SJCRH30 (cell line): ENCODE results near the gene NRIP3. TPM values are rescaled to one million over a fixed set of nuclear protein-coding genes. Genes with fewer than 3 reads are reported as not detected.
A peak's percentile ranks its signal among the peaks of the same experiment; 100 is the strongest.
"Not testable (repeated sequence)": the region's sequence is repeated elsewhere in the genome, so short reads cannot be mapped to it uniquely, and the experiment has no call there.

Experiments used
- DNase-seq, 2 experiments: peaks; one replicate each; pipeline ENCODE4 v3.0.0-alpha.2; 2015 to 2020
- H3K27ac ChIP-seq: fragments of 250-450 bp; sonication (Bioruptor Pico); 2 replicates; pipeline ENCODE4 v1.5.1; 2020; ENCODE audit warnings: mild to moderate bottlenecking, moderate library complexity
- H3K27me3 ChIP-seq: fragments of 250-450 bp; sonication (Bioruptor Pico); 2 replicates; pipeline ENCODE4 v1.5.1; 2020; ENCODE audit warnings: mild to moderate bottlenecking, moderate library complexity
- H3K36me3 ChIP-seq: fragments of 250-450 bp; sonication (Bioruptor Pico); 2 replicates; pipeline ENCODE4 v1.5.1; 2020; ENCODE audit warnings: mild to moderate bottlenecking, moderate library complexity
- H3K4me1 ChIP-seq: fragments of 250-450 bp; sonication (Bioruptor Pico); 2 replicates; pipeline ENCODE4 v1.5.1; 2020; ENCODE audit warnings: mild to moderate bottlenecking, moderate library complexity
- H3K4me3 ChIP-seq: fragments of 250-450 bp; sonication (Bioruptor Pico); 2 replicates; pipeline ENCODE4 v1.5.1; 2020; ENCODE audit warnings: mild to moderate bottlenecking, moderate library complexity
- H3K9me3 ChIP-seq: fragments of 250-450 bp; sonication (Bioruptor Pico); replicated peaks from 2 replicates; pipeline ENCODE4 v1.5.1; 2020; ENCODE audit warnings: mild to moderate bottlenecking, moderate library complexity
- total RNA-seq: library from RNA; depleted of rRNA; stranded (reverse); fragments of >200 nt; shearing (Covaris generic); gene quantifications from 2 replicates; pipeline ENCODE4 v1.2.3, GENCODE V29; 2014; rRNA removed

Gene NRIP3
- total RNA-seq, 1 experiment from 2014 or later, result 13.2 TPM

DNA sequence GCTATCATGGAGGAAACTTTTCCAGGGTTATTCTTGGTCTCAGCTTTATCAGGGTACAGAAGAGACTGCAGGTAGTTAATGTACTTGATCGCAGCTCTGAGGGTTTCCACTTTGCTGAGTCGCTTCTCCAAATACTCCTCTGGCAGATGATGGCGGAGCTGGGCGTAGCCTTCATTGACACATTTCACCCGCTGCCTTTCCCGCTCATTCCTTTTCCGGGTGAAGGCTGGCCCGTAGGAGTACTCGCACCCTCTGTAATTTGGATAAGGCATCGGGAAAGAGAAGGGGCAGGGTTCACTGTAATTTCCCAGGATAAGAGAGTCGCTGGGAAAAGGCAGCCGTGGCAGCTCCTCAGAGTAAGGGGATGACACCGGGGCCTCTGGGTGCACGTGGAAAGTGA, 66.1 kb downstream of the NRIP3 start:
- no peaks in the 10 kb centered on the region for H3K36me3 ChIP-seq
- H3K27ac ChIP-seq, result no peak overlapping the region
- no peak for DNase-seq
- no peaks in the 10 kb centered on the region for H3K27me3 ChIP-seq
- no peak overlapping the region for H3K4me3 ChIP-seq
- H3K4me1 ChIP-seq, result peaks cover 8% of the 10 kb centered on the region; the same call in 1 of the 2 replicates
- no peaks in the 10 kb centered on the region for H3K9me3 ChIP-seq

DNA sequence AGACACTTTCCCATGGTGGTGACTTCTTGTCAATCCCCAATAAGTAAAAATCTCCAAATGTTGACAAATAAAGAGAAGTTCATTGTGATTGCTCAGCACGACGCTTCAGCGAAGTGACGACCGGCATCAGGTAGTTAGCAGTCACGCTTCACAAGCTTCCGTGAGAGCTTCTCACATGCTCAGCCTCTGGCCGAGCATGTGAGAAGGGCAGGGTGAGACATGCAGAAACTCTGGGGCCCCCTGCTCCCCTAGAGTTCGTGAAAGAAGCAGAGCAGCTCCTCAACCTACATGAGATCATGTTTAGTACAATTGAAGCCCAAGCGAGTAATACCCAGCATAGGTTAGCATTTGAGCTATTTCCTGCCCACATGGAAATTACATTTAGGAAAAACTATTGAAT, 66.6 kb downstream of the NRIP3 start:
- DNase-seq, result no peak
- Histone ChIP-seq H3K27ac (no peak overlapping the region), H3K9me3 (no peaks in the 10 kb centered on the region), H3K36me3 (no peaks in the 10 kb centered on the region), H3K4me1 (peaks cover 11% of the 10 kb centered on the region), H3K4me3 (no peak overlapping the region), H3K27me3 (no peaks in the 10 kb centered on the region)

DNA sequence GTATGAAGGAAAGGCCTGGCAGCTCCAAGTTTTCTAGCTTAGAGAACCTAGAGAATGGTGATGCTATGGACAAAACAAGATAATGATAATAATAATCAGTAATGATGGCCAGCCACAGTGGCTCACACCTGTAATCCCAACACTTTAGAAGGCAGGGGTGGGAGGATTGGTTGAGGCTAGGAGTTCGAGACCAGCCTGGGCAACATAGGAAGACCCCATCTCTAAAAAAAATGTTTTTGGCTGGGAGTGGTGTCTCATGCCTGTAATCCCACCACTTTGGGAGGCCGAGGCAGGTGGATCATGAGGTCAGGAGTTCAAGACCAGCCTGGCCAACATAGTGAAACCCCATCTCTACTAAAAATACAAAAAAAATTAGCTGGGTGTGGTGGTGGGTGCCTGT, 68.0 kb downstream of the NRIP3 start:
- H3K9me3 ChIP-seq, H3K4me3 ChIP-seq, H3K27ac ChIP-seq, H3K36me3 ChIP-seq, DNase-seq, H3K27me3 ChIP-seq: not testable (repeated sequence)
- peaks cover 14% of the 10 kb centered on the region for H3K4me1 ChIP-seq

DNA sequence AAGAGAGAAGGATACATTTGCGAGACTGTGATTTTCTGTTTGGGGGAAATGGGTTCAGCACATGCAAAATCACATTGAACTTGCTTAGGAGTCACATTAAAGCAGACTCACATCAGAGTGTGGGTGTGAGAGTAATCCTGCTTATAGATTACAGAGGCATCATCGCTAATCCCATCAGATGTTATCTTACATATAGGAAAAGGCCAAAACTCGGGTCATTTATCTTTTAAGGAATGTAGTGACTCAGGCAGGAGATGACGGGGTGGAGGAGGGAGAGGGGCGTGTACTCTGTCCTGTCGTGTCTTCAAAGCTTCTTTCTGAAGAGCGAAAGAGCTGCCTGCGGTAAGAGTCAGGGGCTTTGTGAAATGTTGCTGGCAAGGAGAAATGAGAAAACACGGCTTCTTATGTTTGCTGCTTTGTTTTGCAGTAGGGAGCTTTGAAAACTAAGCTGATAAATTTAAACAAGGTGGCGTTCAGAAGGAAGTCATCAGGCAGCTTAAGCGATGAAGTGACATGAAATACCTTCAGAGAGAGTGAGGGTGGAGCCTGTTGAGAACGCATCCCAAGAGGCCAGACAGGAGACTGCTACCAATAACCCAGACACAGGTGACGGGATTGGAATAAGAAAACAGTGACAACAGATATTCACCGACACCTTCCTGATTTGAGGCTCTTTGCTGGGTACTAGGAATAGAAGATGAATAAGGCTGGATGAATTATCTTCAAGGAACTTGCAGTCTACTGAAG, 68.9 kb downstream of the NRIP3 start:
- Histone ChIP-seq H3K4me1 (peaks cover 14% of the 10 kb centered on the region), H3K4me3 (peak overlapping the region; percentile 12), H3K27ac (no peak overlapping the region), H3K27me3 (no peaks in the 10 kb centered on the region), H3K9me3 (no peaks in the 10 kb centered on the region), H3K36me3 (no peaks in the 10 kb centered on the region)
- peak; percentile 52 to 53 for DNase-seq

DNA sequence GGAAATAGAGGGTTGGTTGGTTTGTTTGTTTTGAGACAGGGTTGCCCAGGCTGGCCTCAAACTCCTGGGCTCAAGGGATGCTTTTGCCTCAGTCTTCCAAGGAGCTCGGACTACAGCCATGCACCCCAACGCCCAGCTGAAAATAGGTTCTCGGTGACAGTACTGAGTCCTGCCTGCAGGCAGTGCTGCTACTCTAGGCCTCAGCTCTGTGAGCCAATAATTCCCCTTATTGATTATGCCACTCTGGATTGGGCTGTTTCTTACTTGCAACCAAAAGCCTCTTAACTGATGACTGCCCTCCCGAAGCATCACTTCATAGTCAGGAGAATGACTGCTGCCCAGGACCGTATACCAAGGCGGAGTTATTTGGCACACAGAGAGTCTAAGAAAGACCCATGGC, 69.9 kb downstream of the NRIP3 start:
- peaks cover 14% of the 10 kb centered on the region for H3K4me1 ChIP-seq
- DNase-seq, result no peak
- H3K4me3 ChIP-seq, result no peak overlapping the region
- H3K27ac ChIP-seq, result no peak overlapping the region
- no peaks in the 10 kb centered on the region for H3K9me3 ChIP-seq
- H3K36me3 ChIP-seq, result no peaks in the 10 kb centered on the region
- no peaks in the 10 kb centered on the region for H3K27me3 ChIP-seq

DNA sequence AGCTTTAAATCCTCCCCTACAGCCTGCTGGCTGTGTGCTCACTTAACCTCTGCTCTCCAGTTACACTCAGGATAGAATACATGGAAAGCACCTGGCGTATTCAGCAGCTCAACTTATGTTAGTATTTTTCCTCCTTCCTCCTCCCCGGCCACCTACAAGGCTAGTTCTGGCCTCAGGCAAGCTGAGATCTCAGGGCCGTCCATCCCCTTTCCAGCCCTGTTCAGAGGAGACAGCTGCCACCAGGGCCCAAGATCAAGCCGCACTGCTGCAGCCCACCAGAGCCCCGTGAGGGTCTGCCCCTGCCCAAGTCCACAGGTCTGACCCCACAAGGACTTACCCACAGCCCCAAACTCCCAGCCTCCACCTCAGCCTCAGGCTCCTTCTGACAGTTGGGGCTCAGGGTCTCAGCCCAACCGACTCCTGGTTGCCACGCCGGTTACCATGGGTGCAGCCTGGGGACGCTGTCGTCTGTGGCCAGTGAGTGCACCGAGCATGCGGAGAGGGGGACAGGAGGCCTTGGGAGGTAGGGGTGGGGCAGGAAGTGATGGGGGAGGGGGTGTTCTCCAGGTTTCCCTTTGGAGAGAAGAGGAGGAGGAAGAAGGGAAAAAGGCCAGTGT, 71.1 kb downstream of the NRIP3 start, which contains the start of gene C11orf16:
TSS of gene C11orf16 (minus strand) at position 384 of the 617 bp plus-strand sequence. CDS start 639 bp downstream, outside the sequence.
- Histone ChIP-seq H3K4me3 (no peak within 1 kb of the TSS), H3K4me1 (peaks cover 14% of the 10 kb centered on the region)

More for the DNA sequence above, 71.1 kb downstream of the NRIP3 start, which contains the start of gene C11orf16:
- H3K36me3 ChIP-seq, result no peaks in the 10 kb centered on the region
- H3K9me3 ChIP-seq, result no peaks in the 10 kb centered on the region
- no peak within 1 kb of the TSS for H3K27ac ChIP-seq
- H3K27me3 ChIP-seq, result no peaks in the 10 kb centered on the region
- DNase-seq, result peak in 1 of 2 experiments; percentile 36

Other genes starting within 250 kb of the NRIP3 start
- 22.6 and 22.7 TPM in 2 replicates for gene AKIP1, start 92.8 kb downstream of the NRIP3 start, total RNA-seq
- not detected in 2 replicates for gene C11orf16, start 71.1 kb downstream of the NRIP3 start, total RNA-seq
- gene ASCL3, start 61.0 kb downstream of the NRIP3 start, total RNA-seq, result not detected in 2 replicates
- gene TMEM9B, start 39.6 kb downstream of the NRIP3 start, total RNA-seq, result 32.3 and 35.9 TPM in 2 replicates
- gene SCUBE2, start 87.6 kb upstream of the NRIP3 start, total RNA-seq, result 0.35 and 0.40 TPM in 2 replicates